Stomach (tissue), 4 donors: ENCODE data around the gene KDM6A.

Experiments used
- CTCF ChIP-seq, 7 experiments: fragments of 450-650 bp in 4 of 7; fragments of 200-600 bp in 3 of 7; sonication (generic) in 3 of 7; IDR thresholded peaks; one replicate each; pipeline ENCODE4 v1.5.1; 2016 to 2019; ENCODE audit warnings: antibody characterized with exemption in 7 of 7, control low read depth in 2 of 7, mild to moderate bottlenecking in 1 of 7
- POLR2AphosphoS5 ChIP-seq, 3 donors: sonication (generic); formaldehyde crosslinking; IDR thresholded peaks; one replicate each; pipeline ENCODE4 v1.6.1; 2016; ENCODE audit warnings: antibody characterized with exemption in 3 of 3

GRCh38 chrX:45046417-45046816, 173.4 kb downstream of the KDM6A start:
- TF ChIP-seq POLR2AphosphoS5 (IDR thresholded peaks at IDR 0.05): no peak
- no peak for TF ChIP-seq CTCF (IDR thresholded peaks at IDR 0.05)
